ENCODE data around the gene KNOP1. TPM values are rescaled to one million over a fixed set of nuclear protein-coding genes. Genes with fewer than 3 reads are reported as not detected.
A peak's percentile ranks its signal among the peaks of the same experiment; 100 is the strongest.

Gene KNOP1
- total RNA-seq, 2 donors from 2014 or later: 83.9 to 95.9 TPM

DNA sequence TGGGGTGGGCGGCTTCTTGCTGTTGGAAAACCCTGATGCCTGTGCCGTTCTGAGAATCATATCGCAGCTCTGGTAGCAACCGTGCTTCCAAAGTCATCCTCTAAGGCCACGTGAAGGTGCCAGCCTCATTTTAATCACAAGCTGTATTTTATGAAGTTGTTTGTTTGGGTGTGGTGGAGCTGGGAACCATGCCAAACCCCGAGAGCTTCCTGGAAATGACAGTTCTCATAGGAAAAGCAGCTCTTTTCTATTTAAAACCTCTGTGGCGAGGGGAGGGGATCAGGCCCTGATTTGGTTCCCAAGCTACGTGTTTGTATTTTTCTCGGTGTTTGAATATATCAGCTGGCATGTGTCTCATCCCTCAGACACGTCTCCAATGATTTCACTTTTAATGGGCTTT is 21.7 kb downstream of the KNOP1 start:
- no peaks in the 10 kb centered on the region for H3K9me3 ChIP-seq (ENCODE audit: control insufficient read depth, low read length)
- H3K27ac ChIP-seq (ENCODE audit: low read depth, low read length): no peak overlapping the region
- Mint-ChIP-seq H3K27ac (no peak overlapping the region), H3K4me3 (no peak overlapping the region), H3K27me3 (ENCODE audit: insufficient read depth) (no peaks in the 10 kb centered on the region), H3K9me3 (no peaks in the 10 kb centered on the region), H3K36me3 (ENCODE audit: low read depth) (peaks cover 74% of the 10 kb centered on the region), H3K4me1 (no peaks in the 10 kb centered on the region)
- no peaks in the 10 kb centered on the region for H3K4me1 ChIP-seq (ENCODE audit: control insufficient read depth, insufficient read depth, low read length)
- TF ChIP-seq, protein P1, sequence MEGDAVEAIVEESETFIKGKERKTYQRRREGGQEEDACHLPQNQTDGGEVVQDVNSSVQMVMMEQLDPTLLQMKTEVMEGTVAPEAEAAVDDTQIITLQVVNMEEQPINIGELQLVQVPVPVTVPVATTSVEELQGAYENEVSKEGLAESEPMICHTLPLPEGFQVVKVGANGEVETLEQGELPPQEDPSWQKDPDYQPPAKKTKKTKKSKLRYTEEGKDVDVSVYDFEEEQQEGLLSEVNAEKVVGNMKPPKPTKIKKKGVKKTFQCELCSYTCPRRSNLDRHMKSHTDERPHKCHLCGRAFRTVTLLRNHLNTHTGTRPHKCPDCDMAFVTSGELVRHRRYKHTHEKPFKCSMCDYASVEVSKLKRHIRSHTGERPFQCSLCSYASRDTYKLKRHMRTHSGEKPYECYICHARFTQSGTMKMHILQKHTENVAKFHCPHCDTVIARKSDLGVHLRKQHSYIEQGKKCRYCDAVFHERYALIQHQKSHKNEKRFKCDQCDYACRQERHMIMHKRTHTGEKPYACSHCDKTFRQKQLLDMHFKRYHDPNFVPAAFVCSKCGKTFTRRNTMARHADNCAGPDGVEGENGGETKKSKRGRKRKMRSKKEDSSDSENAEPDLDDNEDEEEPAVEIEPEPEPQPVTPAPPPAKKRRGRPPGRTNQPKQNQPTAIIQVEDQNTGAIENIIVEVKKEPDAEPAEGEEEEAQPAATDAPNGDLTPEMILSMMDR (conservative IDR thresholded peaks at IDR 0.05): no peak
- H3K27me3 ChIP-seq (ENCODE audit: control insufficient read depth, insufficient read depth, low read length, poor library complexity, severe bottlenecking): no peaks in the 10 kb centered on the region
- WGBS, 2 experiments (ENCODE audit: insufficient coverage in 1 of 2, insufficient read length in 1 of 2): 96 to 98% methylated on average over 8 to 10 of the region's 10 CpGs
- H3K4me3 ChIP-seq (ENCODE audit: low read length): no peak overlapping the region
- H3K36me3 ChIP-seq (ENCODE audit: control insufficient read depth, insufficient read depth, low read length): peaks cover 50% of the 10 kb centered on the region
- DNase-seq: no peak
- no peak overlapping the region for H3K9ac ChIP-seq (ENCODE audit: extremely low read depth, low read length, poor library complexity, severe bottlenecking)

- no peaks in the 10 kb centered on the region for H3K9me3 ChIP-seq (ENCODE audit: control insufficient read depth, low read length)
- 93 to 96% methylated on average over 2 to 8 of the region's 8 CpGs for WGBS, 2 experiments (ENCODE audit: insufficient coverage in 1 of 2, insufficient read length in 1 of 2)
- H3K9ac ChIP-seq (ENCODE audit: extremely low read depth, low read length, poor library complexity, severe bottlenecking): no peak overlapping the region
- no peaks in the 10 kb centered on the region for H3K9me3 Mint-ChIP-seq
- H3K27me3 ChIP-seq (ENCODE audit: control insufficient read depth, insufficient read depth, low read length, poor library complexity, severe bottlenecking): no peaks in the 10 kb centered on the region
- DNase-seq: peak; percentile 63
- H3K27me3 Mint-ChIP-seq (ENCODE audit: insufficient read depth): no peaks in the 10 kb centered on the region
- H3K4me1 ChIP-seq (ENCODE audit: control insufficient read depth, insufficient read depth, low read length): no peaks in the 10 kb centered on the region
- H3K27ac ChIP-seq (ENCODE audit: low read depth, low read length): no peak overlapping the region
- peaks cover 69% of the 10 kb centered on the region for H3K36me3 Mint-ChIP-seq (ENCODE audit: low read depth)
- no peak overlapping the region for H3K27ac Mint-ChIP-seq
- no peak overlapping the region for H3K4me3 ChIP-seq (ENCODE audit: low read length)
- peaks cover 43% of the 10 kb centered on the region for H3K36me3 ChIP-seq (ENCODE audit: control insufficient read depth, insufficient read depth, low read length)
- H3K4me3 Mint-ChIP-seq: no peak overlapping the region
- TF ChIP-seq, protein P1 (conservative IDR thresholded peaks at IDR 0.05): no peak
- no peaks in the 10 kb centered on the region for H3K4me1 Mint-ChIP-seq
Observed at GRCh38 chr16:19694989-19695388, 23.0 kb downstream of the KNOP1 start.

GRCh38 chr16:19691161-19691711 is 26.8 kb downstream of the KNOP1 start:
- TF ChIP-seq, protein P1 (conservative IDR thresholded peaks at IDR 0.05): no peak
- H3K27ac Mint-ChIP-seq: peak overlapping the region; percentile 68
- H3K27me3 Mint-ChIP-seq (ENCODE audit: insufficient read depth): no peaks in the 10 kb centered on the region

More at GRCh38 chr16:19691161-19691711, 26.8 kb downstream of the KNOP1 start:
- H3K4me3 Mint-ChIP-seq: no peak overlapping the region
- DNase-seq: no peak
- Histone ChIP-seq H3K9me3 (ENCODE audit: control insufficient read depth, low read length) (no peaks in the 10 kb centered on the region), H3K27ac (ENCODE audit: low read depth, low read length) (peak overlapping the region; percentile 13), H3K4me3 (ENCODE audit: low read length) (no peak overlapping the region), H3K36me3 (ENCODE audit: control insufficient read depth, insufficient read depth, low read length) (peaks cover 29% of the 10 kb centered on the region), H3K27me3 (ENCODE audit: control insufficient read depth, insufficient read depth, low read length, poor library complexity, severe bottlenecking) (no peaks in the 10 kb centered on the region), H3K4me1 (ENCODE audit: control insufficient read depth, insufficient read depth, low read length) (peaks cover 7% of the 10 kb centered on the region), H3K9ac (ENCODE audit: extremely low read depth, low read length, poor library complexity, severe bottlenecking) (no peak overlapping the region)
- WGBS, 2 experiments (ENCODE audit: insufficient coverage in 1 of 2, insufficient read length in 1 of 2): 93 to 95% methylated on average over 12 to 14 of the region's 14 CpGs
- H3K36me3 Mint-ChIP-seq (ENCODE audit: low read depth): peaks cover 66% of the 10 kb centered on the region
- H3K4me1 Mint-ChIP-seq: peaks cover 7% of the 10 kb centered on the region
- no peaks in the 10 kb centered on the region for H3K9me3 Mint-ChIP-seq

Measured in endodermal cell (in vitro differentiated cells).